ENCODE data around the gene YPEL5. TPM values are rescaled to one million over a fixed set of nuclear protein-coding genes. Genes with fewer than 3 reads are reported as not detected.

The YPEL5 gene
- total RNA-seq, 4 donors from 2014 or later = 53.4 to 94.2 (median 71.4) TPM

GRCh38 chr2:30192314-30192713, 45.5 kb downstream of the YPEL5 start:
- no peak for TF ChIP-seq EP300 (IDR thresholded peaks at IDR 0.05)
- no peak for TF ChIP-seq POLR2A (IDR thresholded peaks at IDR 0.05)
- TF ChIP-seq CTCF (IDR thresholded peaks at IDR 0.05) = no peak
- Histone ChIP-seq H3K4me1 (no peaks in the 10 kb centered on the region), H3K27ac (no peak overlapping the region), H3K27me3 (no peaks in the 10 kb centered on the region), H3K9me3 (no peaks in the 10 kb centered on the region), H3K36me3 (no peaks in the 10 kb centered on the region), H3K4me3 (no peak overlapping the region)
- no peak for DNase-seq (ENCODE audit: low spot score in 2 of 2)
- WGBS, 2 donors = 77% methylated on average over 4 of the region's 4 CpGs

- no peak for DNase-seq (ENCODE audit: low spot score in 2 of 2)
- WGBS, 2 donors = 76 to 84% methylated on average over 13 of the region's 13 CpGs
These were observed 46.4 kb downstream of the YPEL5 start for GRCh38 chr2:30193104-30193681.

DNA sequence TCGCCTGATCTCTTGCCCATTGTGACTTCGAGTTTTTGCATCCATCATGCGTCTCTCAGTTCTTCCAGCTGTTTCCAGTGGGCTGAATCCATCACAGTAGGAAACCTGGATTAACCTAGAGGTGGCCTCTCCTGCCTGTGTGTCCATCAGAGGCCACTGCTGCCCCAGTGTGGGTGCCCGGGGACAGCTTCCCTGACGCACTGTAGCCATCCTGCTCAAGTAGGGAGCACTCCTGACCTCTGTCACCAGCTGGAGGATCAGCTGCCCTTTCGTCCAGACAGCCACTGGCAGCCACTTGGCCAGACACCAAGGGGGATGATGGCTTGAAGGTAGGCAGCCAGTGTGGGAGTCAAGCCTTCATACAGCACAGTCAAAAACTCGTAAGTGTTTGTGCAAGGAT, 47.6 kb downstream of the YPEL5 start:
- H3K36me3 ChIP-seq = no peaks in the 10 kb centered on the region
- no peaks in the 10 kb centered on the region for H3K9me3 ChIP-seq
- WGBS, 2 donors = 74 to 90% methylated on average over 7 of the region's 7 CpGs
- no peaks in the 10 kb centered on the region for H3K4me1 ChIP-seq
- TF ChIP-seq CTCF (IDR thresholded peaks at IDR 0.05) = no peak
- TF ChIP-seq POLR2A (IDR thresholded peaks at IDR 0.05) = no peak
- TF ChIP-seq EP300 (IDR thresholded peaks at IDR 0.05) = no peak
- H3K27ac ChIP-seq = no peak overlapping the region
- DNase-seq (ENCODE audit: low spot score in 2 of 2) = no peak
- H3K4me3 ChIP-seq = no peak overlapping the region
- H3K27me3 ChIP-seq = no peaks in the 10 kb centered on the region

More at GRCh38 chr2:30193104-30193681, 46.4 kb downstream of the YPEL5 start:
- H3K4me3 ChIP-seq = no peak overlapping the region
- no peaks in the 10 kb centered on the region for H3K9me3 ChIP-seq
- H3K27me3 ChIP-seq = no peaks in the 10 kb centered on the region
- TF ChIP-seq POLR2A (IDR thresholded peaks at IDR 0.05) = no peak
- no peaks in the 10 kb centered on the region for H3K36me3 ChIP-seq
- no peak overlapping the region for H3K27ac ChIP-seq
- H3K4me1 ChIP-seq = no peaks in the 10 kb centered on the region

- TF ChIP-seq EP300 (IDR thresholded peaks at IDR 0.05) (no peak), CTCF (IDR thresholded peaks at IDR 0.05) (no peak), POLR2A (IDR thresholded peaks at IDR 0.05) (no peak)
- WGBS, 2 donors = 85 to 93% methylated on average over 4 of the region's 4 CpGs
- Histone ChIP-seq H3K27ac (no peak overlapping the region), H3K27me3 (no peaks in the 10 kb centered on the region), H3K36me3 (no peaks in the 10 kb centered on the region), H3K9me3 (no peaks in the 10 kb centered on the region), H3K4me3 (no peak overlapping the region), H3K4me1 (no peaks in the 10 kb centered on the region)
- DNase-seq (ENCODE audit: low spot score in 2 of 2) = no peak
These were observed 48.2 kb downstream of the YPEL5 start for GRCh38 chr2:30195016-30195415.

DNA sequence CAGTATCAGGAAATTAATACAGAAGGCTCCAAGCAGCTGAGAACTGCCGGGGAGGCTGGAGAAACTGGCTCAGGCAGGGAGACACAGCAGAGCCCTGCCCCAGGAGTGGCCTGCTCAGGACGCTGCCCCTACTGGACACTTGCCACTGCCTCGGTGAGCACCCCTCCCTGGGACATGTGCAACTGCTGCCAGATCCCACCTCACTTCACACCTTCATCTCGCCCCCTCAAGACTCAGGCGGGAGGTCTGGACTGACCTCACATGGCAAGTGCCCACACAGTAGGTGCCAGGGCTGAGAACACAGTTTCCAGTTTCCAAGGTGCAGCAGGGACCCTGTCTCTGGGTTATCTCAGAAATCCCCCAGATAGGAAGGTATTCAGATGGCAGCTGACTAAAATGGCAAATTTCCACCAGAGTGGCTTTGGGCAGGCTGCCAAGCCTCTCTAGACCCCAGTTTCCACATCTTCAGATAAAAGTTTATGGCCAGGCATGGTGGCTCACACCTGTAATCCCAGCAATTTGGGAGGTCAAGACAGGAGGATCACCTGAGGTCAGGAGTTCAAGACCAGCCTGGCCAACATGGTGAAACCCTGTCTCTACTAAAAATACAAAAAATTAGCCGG, 50.9 kb downstream of the YPEL5 start:
- Histone ChIP-seq H3K27ac (no peak overlapping the region), H3K9me3 (no peaks in the 10 kb centered on the region), H3K36me3 (no peaks in the 10 kb centered on the region), H3K4me3 (no peak overlapping the region), H3K27me3 (no peaks in the 10 kb centered on the region), H3K4me1 (peaks cover 0 to 8% (median 0%) of the 10 kb centered on the region in 4 donors)
- WGBS, 2 donors = 64 to 71% methylated on average over 5 to 6 of the region's 6 CpGs
- no peak for TF ChIP-seq CTCF (IDR thresholded peaks at IDR 0.05)
- no peak for TF ChIP-seq EP300 (IDR thresholded peaks at IDR 0.05)
- TF ChIP-seq POLR2A (IDR thresholded peaks at IDR 0.05) = no peak
- DNase-seq (ENCODE audit: low spot score in 2 of 2) = no peak
